Neural progenitor cell (in vitro differentiated cells): Measurements from ENCODE around the gene LRRTM4. TPM values are rescaled to one million over a fixed set of nuclear protein-coding genes. Genes with fewer than 3 reads are reported as not detected.

Experiments used
- DNase-seq: peaks from one replicate; pipeline ENCODE4 v3.0.0-alpha.2; 2016; ENCODE audit warnings: low spot score
- H2AFZ ChIP-seq: fragments of 200-600 bp; sonication (generic); replicated peaks from 2 replicates; pipeline ENCODE4 v1.6.1; 2016; ENCODE audit warnings: antibody characterized with exemption
- H3F3A ChIP-seq: fragments of 200-600 bp; sonication (generic); 2 replicates; pipeline ENCODE4 v1.6.1; 2016; ENCODE audit warnings: antibody characterized with exemption, low read depth
- H3K27ac ChIP-seq: fragments of 200-600 bp; sonication (generic); 2 replicates; pipeline ENCODE4 v1.5.1; 2016; ENCODE audit warnings: mild to moderate bottlenecking
- H3K27me3 ChIP-seq: fragments of 200-600 bp; sonication (generic); 2 replicates; pipeline ENCODE4 v1.6.1; 2016; ENCODE audit warnings: mild to moderate bottlenecking, moderate library complexity
- H3K36me3 ChIP-seq: fragments of 200-600 bp; sonication (generic); 2 replicates; pipeline ENCODE4 v1.5.1; 2016
- H3K4me1 ChIP-seq: fragments of 200-600 bp; sonication (generic); 2 replicates; pipeline ENCODE4 v1.6.1; 2016; ENCODE audit warnings: mixed run types
- H3K4me2 ChIP-seq: fragments of 200-600 bp; sonication (generic); 2 replicates; pipeline ENCODE4 v1.6.1; 2016
- H3K4me3 ChIP-seq: fragments of 200-600 bp; sonication (generic); 2 replicates; pipeline ENCODE4 v1.5.1; 2016
- H3K79me2 ChIP-seq: fragments of 200-600 bp; sonication (generic); 2 replicates; pipeline ENCODE4 v1.6.1; 2016; ENCODE audit warnings: low read depth
- H3K9ac ChIP-seq: fragments of 200-600 bp; sonication (generic); 2 replicates; pipeline ENCODE4 v1.6.1; 2016
- H3K9me3 ChIP-seq: fragments of 200-600 bp; sonication (generic); 2 replicates; pipeline ENCODE4 v1.5.1; 2016; ENCODE audit warnings: low read depth
- H4K20me1 ChIP-seq: fragments of 200-600 bp; sonication (generic); 2 replicates; pipeline ENCODE4 v1.6.1; 2016; ENCODE audit warnings: low read depth
- H3K27ac Mint-ChIP-seq: 3 replicates; pipeline ENCODE4 v1.8.0; 2021; ENCODE audit warnings: mixed read lengths
- H3K27me3 Mint-ChIP-seq: 2 replicates; pipeline ENCODE4 v1.8.0; 2022; ENCODE audit warnings: low read depth, mild to moderate bottlenecking, inconsistent platforms, moderate library complexity, mixed read lengths; ENCODE audit not compliant: insufficient read depth
- H3K36me3 Mint-ChIP-seq: 3 replicates; pipeline ENCODE4 v1.8.0; 2021; ENCODE audit warnings: mixed read lengths
- H3K4me1 Mint-ChIP-seq: 3 replicates; pipeline ENCODE4 v1.8.0; 2021; ENCODE audit warnings: mixed read lengths
- H3K4me3 Mint-ChIP-seq: 3 replicates; pipeline ENCODE4 v1.8.0; 2021; ENCODE audit warnings: mild to moderate bottlenecking, moderate library complexity, mixed read lengths
- H3K9me3 Mint-ChIP-seq: 3 replicates; pipeline ENCODE4 v1.8.0; 2020; ENCODE audit warnings: mixed read lengths
- CTCF ChIP-seq: fragments of 200-600 bp; sonication (generic); IDR thresholded peaks from 2 replicates; pipeline ENCODE4 v1.5.1; 2017; ENCODE audit warnings: antibody characterized with exemption, mild to moderate bottlenecking
- EZH2 ChIP-seq: fragments of 200-600 bp; sonication (generic); IDR thresholded peaks from 2 replicates; pipeline ENCODE4 v1.6.1; 2017; ENCODE audit warnings: antibody characterized with exemption, mild to moderate bottlenecking, moderate library complexity
- EZH2phosphoT487 ChIP-seq: fragments of 200-600 bp; sonication (generic); IDR thresholded peaks from 2 replicates; pipeline ENCODE4 v1.6.1; 2017; ENCODE audit warnings: antibody characterized with exemption
- total RNA-seq: library from RNA; depleted of rRNA; stranded (reverse); fragments of >200 nt; gene quantifications from 2 replicates; pipeline ENCODE4 v1.2.3, GENCODE V29; 2015; ENCODE audit warnings: low replicate concordance

Gene LRRTM4
- total RNA-seq, 1 donor from 2014 or later: 20.4 TPM

- H4K20me1 ChIP-seq: no peaks in the 10 kb centered on the region
- H2AFZ ChIP-seq: no peak overlapping the region
- H3K27me3 ChIP-seq: no peaks in the 10 kb centered on the region
- H3K79me2 ChIP-seq: no peaks in the 10 kb centered on the region
- no peaks in the 10 kb centered on the region for H3K9me3 Mint-ChIP-seq
- no peak overlapping the region for H3K27ac Mint-ChIP-seq
- no peaks in the 10 kb centered on the region for H3K9me3 ChIP-seq
- peaks cover 4% of the 10 kb centered on the region for H3K27me3 Mint-ChIP-seq
- peaks cover 8% of the 10 kb centered on the region for H3K4me1 Mint-ChIP-seq
- H3K27ac ChIP-seq: no peak overlapping the region
- no peak overlapping the region for H3K4me2 ChIP-seq
- H3F3A ChIP-seq: no peaks in the 10 kb centered on the region
- no peak overlapping the region for H3K4me3 Mint-ChIP-seq
- H3K4me3 ChIP-seq: no peak overlapping the region
- H3K36me3 ChIP-seq: no peaks in the 10 kb centered on the region
- no peak for TF ChIP-seq CTCF
- TF ChIP-seq EZH2phosphoT487: no peak
- TF ChIP-seq EZH2: no peak
- no peak overlapping the region for H3K9ac ChIP-seq
- peaks cover 6% of the 10 kb centered on the region for H3K4me1 ChIP-seq
- H3K36me3 Mint-ChIP-seq: no peaks in the 10 kb centered on the region
- no peak for DNase-seq
Observed at GRCh38 chr2:76928026-76928425, 594.1 kb downstream of the LRRTM4 start.

GRCh38 chr2:76921006-76921405 lies 601.2 kb downstream of the LRRTM4 start:
- Mint-ChIP-seq H3K27ac (no peak overlapping the region), H3K4me3 (no peak overlapping the region), H3K36me3 (no peaks in the 10 kb centered on the region), H3K4me1 (peaks cover 4% of the 10 kb centered on the region), H3K9me3 (no peaks in the 10 kb centered on the region), H3K27me3 (peaks cover 2% of the 10 kb centered on the region)
- Histone ChIP-seq H3K27ac (no peak overlapping the region), H3K79me2 (no peaks in the 10 kb centered on the region), H3K4me1 (no peaks in the 10 kb centered on the region), H2AFZ (no peak overlapping the region), H3K27me3 (no peaks in the 10 kb centered on the region), H3K4me2 (no peak overlapping the region), H3K4me3 (no peak overlapping the region), H3K9ac (no peak overlapping the region), H3F3A (no peaks in the 10 kb centered on the region), H3K36me3 (no peaks in the 10 kb centered on the region), H3K9me3 (no peaks in the 10 kb centered on the region), H4K20me1 (no peaks in the 10 kb centered on the region)
- DNase-seq: no peak
- TF ChIP-seq EZH2 (no peak), EZH2phosphoT487 (no peak), CTCF (no peak)

- H3K4me3 Mint-ChIP-seq: no peak overlapping the region
- no peaks in the 10 kb centered on the region for H3K9me3 ChIP-seq
- H3K27me3 ChIP-seq: no peaks in the 10 kb centered on the region
- no peaks in the 10 kb centered on the region for H4K20me1 ChIP-seq
- H3K4me2 ChIP-seq: no peak overlapping the region
- no peak for DNase-seq
- no peaks in the 10 kb centered on the region for H3K36me3 Mint-ChIP-seq
- TF ChIP-seq EZH2phosphoT487: no peak
- TF ChIP-seq EZH2: no peak
- TF ChIP-seq CTCF: no peak
- no peaks in the 10 kb centered on the region for H3K4me1 ChIP-seq
- H3K9ac ChIP-seq: no peak overlapping the region
- no peaks in the 10 kb centered on the region for H3K79me2 ChIP-seq
- no peaks in the 10 kb centered on the region for H3K27me3 Mint-ChIP-seq
- H2AFZ ChIP-seq: no peak overlapping the region
- H3F3A ChIP-seq: no peaks in the 10 kb centered on the region
- H3K36me3 ChIP-seq: no peaks in the 10 kb centered on the region
- no peak overlapping the region for H3K27ac Mint-ChIP-seq
- H3K4me3 ChIP-seq: no peak overlapping the region
- H3K4me1 Mint-ChIP-seq: no peaks in the 10 kb centered on the region
- H3K27ac ChIP-seq: no peak overlapping the region
- no peaks in the 10 kb centered on the region for H3K9me3 Mint-ChIP-seq
Observed at GRCh38 chr2:76895469-76895868, 626.7 kb downstream of the LRRTM4 start.
